ENCODE data around the gene ARHGAP27. TPM values are rescaled to one million over a fixed set of nuclear protein-coding genes. Genes with fewer than 3 reads are reported as not detected.

ARHGAP27 gene
- total RNA-seq, 1 experiment from 2014 or later: 12.9 TPM

GRCh38 chr17:45368651-45369050 is 64.0 kb downstream of the ARHGAP27 start (continued):
- TF ChIP-seq PRDM15 (CRISPR knock-in tag; IDR thresholded peaks at IDR 0.05): no peak
- no peak for TF ChIP-seq TEAD1 (CRISPR knock-in tag; IDR thresholded peaks at IDR 0.05)
- TF ChIP-seq USF2 (CRISPR knock-in tag; IDR thresholded peaks at IDR 0.05): no peak
- TF ChIP-seq ZSCAN18 (CRISPR knock-in tag; IDR thresholded peaks at IDR 0.05): no peak
- TF ChIP-seq SP1 (CRISPR knock-in tag; conservative IDR thresholded peaks at IDR 0.05): no peak
- TF ChIP-seq ZBTB21 (CRISPR knock-in tag; IDR thresholded peaks at IDR 0.05; ENCODE audit: borderline replicate concordance): no peak
- no peak for TF ChIP-seq ARID4B (CRISPR knock-in tag; IDR thresholded peaks at IDR 0.05; ENCODE audit: borderline replicate concordance)

GRCh38 chr17:45367216-45367615 is 65.5 kb downstream of the ARHGAP27 start:
- Mint-ChIP-seq H3K4me3 (no peak overlapping the region), H3K4me1 (peaks cover 53% of the 10 kb centered on the region), H3K9me3 (peaks cover 3% of the 10 kb centered on the region; the same call in 1 of the 2 replicates), H3K36me3 (no peaks in the 10 kb centered on the region), H3K27ac (no peak overlapping the region), H3K27me3 (ENCODE audit: low read depth) (peaks cover 3% of the 10 kb centered on the region)
- TF ChIP-seq JUN (CRISPR knock-in tag; IDR thresholded peaks at IDR 0.05): no peak
- TF ChIP-seq SP1 (CRISPR knock-in tag; conservative IDR thresholded peaks at IDR 0.05): no peak
- TF ChIP-seq NR2C2 (CRISPR knock-in tag; IDR thresholded peaks at IDR 0.05): no peak
- no peak for TF ChIP-seq FOXK1 (CRISPR knock-in tag; IDR thresholded peaks at IDR 0.05)
- DNase-seq (ENCODE audit: low spot score) (no peak), ATAC-seq (no peak)
- ChIA-PET CTCF (interaction anchor here (1.1 kb wide), 1 partner anchor 22 kb away, joined by 3 read pairs; no protein-coding TSS in a partner anchor), POLR2A (no interaction called here)

- peaks cover 3% of the 10 kb centered on the region; the same call in 1 of the 2 replicates for H3K9me3 Mint-ChIP-seq
- H3K4me1 Mint-ChIP-seq: peaks cover 49% of the 10 kb centered on the region
- ChIA-PET CTCF (interaction anchor here (0.6 to 1.2 kb wide), 6 partner anchors 21 to 119 kb away, joined by 3 to 4 read pairs (median 4); no protein-coding TSS in a partner anchor), POLR2A (no interaction called here)
- no peak for TF ChIP-seq TEAD1 (CRISPR knock-in tag; IDR thresholded peaks at IDR 0.05)
- TF ChIP-seq NFYB (CRISPR knock-in tag; conservative IDR thresholded peaks at IDR 0.05; ENCODE audit: low read depth): no peak
- TF ChIP-seq SMAD3 (CRISPR knock-in tag; IDR thresholded peaks at IDR 0.05; ENCODE audit: borderline replicate concordance): no peak
- no peak for TF ChIP-seq HMGA2 (CRISPR knock-in tag; IDR thresholded peaks at IDR 0.05)
- no peak for TF ChIP-seq USF1 (CRISPR knock-in tag; IDR thresholded peaks at IDR 0.05)
- no peak for TF ChIP-seq ZNF219 (CRISPR knock-in tag; IDR thresholded peaks at IDR 0.05; ENCODE audit: borderline replicate concordance)
- TF ChIP-seq E2F1 (CRISPR knock-in tag; IDR thresholded peaks at IDR 0.05): no peak
- H3K36me3 Mint-ChIP-seq: no peaks in the 10 kb centered on the region
- H3K27me3 Mint-ChIP-seq (ENCODE audit: low read depth): peaks cover 3% of the 10 kb centered on the region
- no peak overlapping the region for H3K27ac Mint-ChIP-seq
- no peak for DNase-seq (ENCODE audit: low spot score)
- no peak for ATAC-seq
- H3K4me3 Mint-ChIP-seq: no peak overlapping the region
Measured at GRCh38 chr17:45366691-45367090, 66.0 kb downstream of the ARHGAP27 start.

All from WTC11 (cell line).